Brain pericyte (primary cell): ENCODE measurements around the gene CCR5.

Experiments
- DNase-seq: peaks from one replicate; pipeline ENCODE4 v3.0.0-alpha.2; 2012; ENCODE audit warnings: low read depth, low spot score

Gene CCR5

DNA sequence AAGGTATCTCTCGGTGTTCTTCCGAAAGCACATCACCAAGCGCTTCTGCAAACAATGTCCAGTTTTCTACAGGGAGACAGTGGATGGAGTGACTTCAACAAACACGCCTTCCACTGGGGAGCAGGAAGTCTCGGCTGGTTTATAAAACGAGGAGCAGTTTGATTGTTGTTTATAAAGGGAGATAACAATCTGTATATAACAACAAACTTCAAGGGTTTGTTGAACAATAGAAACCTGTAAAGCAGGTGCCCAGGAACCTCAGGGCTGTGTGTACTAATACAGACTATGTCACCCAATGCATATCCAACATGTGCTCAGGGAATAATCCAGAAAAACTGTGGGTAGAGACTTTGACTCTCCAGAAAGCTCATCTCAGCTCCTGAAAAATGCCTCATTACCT is 12.3 kb upstream of the CCR5 start:
- DNase-seq = no peak

DNA sequence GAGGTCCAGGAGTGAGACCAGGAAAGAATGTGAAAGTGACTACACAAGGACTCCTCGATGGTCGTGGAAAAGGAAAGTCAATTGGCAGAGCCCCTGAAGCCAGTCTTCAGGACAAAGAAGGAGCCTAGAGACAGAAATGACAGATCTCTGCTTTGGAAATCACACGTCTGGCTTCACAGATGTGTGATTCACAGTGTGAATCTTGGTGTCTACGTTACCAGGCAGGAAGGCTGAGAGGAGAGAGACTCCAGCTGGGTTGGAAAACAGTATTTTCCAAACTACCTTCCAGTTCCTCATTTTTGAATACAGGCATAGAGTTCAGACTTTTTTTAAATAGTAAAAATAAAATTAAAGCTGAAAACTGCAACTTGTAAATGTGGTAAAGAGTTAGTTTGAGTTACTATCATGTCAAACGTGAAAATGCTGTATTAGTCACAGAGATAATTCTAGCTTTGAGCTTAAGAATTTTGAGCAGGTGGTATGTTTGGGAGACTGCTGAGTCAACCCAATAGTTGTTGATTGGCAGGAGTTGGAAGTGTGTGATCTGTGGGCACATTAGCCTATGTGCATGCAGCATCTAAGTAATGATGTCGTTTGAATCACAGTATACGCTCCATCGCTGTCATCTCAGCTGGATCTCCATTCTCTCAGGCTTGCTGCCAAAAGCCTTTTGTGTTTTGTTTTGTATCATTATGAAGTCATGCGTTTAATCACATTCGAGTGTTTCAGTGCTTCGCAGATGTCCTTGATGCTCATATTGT is 10.8 kb upstream of the CCR5 start:
- no peak for DNase-seq

DNA sequence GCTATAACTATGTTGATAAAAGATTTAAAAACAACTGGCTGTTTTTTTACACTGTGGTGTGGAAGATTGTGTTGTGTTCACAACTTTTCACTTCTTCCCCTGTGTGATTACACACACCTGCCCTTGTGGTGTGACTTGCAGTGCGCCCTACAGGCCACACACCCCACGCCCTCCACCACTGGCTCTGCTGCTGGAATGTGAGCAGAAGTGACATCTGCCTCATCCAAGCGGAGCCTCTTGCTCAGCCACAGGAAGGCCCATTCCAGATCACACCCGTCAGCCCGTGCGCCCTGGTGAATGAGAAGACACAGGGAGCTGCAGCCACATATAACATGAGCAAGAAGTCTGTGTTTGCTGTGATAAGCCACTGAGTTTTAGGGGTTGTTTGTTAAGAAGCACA is 9.8 kb upstream of the CCR5 start:
- no peak for DNase-seq

DNA sequence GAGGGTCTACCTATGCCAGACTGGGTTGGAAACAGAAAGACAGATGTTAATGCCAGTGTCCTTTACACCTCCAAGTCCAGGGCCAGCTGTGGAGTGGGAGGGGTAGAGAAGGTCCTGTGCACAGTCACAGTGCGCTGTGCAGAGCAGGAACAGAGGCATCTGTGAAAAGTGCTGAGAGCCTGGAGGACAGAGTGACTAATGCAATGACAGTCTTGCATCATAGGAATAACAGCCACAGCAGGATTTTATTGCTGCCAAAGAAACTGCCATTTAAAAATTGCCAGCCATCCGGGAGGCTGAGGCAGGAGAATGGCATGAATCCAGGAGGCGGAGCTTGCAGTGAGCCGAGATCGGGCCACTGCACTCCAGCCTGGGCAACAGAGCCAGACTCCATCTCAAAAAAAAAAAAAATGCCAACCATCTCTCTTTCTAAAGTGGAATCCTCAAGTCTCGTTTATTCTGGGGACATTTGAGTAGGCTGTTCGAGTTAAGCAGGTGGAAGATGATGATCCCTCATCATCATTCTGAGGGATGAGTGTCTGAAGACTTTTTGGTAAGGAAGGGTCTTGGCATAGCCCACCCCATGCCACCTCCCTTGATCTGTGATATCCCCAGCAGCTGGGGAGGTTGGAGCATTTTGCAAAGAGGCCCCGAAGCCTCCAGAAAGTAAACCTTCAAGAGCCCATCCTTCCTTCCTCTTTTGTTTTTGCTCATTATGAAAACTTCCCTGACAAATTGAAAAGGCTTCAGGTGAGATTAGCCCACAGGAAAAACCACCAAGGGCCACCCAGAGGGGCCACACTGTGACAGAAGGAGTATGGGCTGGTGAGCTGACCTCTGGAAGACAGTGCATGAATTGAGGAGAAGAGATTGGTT is 9.1 kb upstream of the CCR5 start:
- DNase-seq = no peak

DNA sequence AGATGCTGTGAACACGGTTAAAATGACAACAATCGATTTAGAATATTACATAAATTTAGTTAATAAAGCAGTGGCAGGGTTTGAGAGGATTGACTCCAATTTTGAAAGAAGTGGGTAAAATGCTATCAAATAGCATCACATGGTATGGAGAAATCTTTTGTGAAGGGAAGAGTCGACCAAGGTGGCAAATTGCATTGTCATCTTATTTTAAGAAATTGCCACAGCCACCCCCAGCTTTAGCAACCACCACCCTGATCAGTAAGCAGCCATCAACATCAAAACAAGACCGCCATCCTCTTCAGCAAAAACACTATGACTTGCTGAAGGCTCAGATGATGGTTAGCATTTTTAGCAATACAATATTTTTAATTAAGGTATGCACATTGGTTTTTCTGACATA is 5.7 kb upstream of the CCR5 start:
- DNase-seq = no peak

DNA sequence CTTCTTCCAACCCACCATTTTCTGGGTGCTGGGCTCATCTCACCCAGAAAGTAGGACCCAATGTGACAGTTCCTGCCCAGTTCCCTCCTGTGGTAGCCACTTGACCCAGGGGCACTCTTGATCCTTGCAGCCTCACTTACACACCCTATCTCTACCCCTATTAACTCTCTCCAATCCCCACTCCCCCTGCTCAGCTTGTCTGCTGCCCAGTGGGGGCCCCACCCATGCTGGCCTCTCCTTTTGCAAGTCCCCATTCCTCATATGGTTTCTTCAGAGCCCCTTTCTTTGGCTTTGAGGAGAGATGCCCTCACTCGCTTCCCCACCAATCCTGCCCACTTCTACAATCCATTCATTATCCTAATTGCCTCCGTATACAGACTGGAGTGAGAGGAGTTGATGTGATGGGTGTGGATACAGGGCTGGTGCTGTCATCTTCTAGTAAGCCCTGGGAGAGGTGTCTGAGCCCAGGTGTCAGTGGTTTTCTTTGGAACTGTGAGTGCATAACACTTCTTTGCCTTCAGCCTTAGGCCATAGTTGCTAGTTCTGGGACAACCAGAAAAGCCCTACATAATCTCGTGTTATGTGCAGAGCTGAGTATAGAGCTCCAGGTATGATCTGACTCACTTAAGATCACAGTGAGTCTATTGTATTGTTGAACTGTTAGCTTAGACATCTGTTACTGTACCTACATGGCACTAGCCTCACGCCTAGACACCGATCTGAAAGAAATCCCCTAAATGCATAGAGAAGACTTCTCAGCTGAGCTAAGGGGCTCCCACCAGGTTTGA is 4.8 kb upstream of the CCR5 start:
- DNase-seq = no peak

DNA sequence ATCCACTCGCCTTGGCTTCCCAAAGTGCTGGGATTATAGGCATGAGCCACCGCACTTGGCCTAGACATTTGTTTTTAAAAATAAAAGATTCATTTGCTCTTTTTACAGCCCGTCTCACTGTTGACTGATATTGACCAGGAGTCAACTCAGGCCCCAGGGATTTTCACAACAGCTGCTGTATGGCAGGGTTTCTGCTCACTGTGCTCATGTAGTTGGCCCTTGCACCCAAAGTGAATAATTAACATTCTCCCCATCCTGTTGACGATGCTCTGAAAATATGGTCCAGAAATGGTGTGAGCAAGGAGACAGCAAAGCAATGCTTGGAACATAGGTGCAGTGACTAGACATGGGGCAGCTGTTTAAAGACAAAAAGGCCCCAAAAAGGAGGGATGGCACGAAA is 2.9 kb upstream of the CCR5 start:
- DNase-seq = no peak

DNA sequence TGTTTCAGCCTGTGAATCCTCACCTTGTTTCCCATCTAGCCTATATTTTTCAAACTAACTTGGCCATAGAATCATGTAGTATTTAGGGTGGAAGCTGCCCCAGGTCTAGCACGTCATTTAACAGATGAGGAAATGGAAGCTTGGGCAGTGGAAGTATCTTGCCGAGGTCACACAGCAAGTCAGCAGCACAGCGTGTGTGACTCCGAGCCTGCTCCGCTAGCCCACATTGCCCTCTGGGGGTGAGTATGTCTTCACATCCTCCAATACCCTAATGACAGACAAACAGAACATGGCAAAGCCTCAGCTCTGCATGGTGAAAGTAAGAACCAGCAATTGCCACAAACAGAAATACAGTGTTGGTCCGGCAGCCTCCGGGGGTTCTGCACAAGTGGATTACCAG is 2.2 kb upstream of the CCR5 start:
- DNase-seq = no peak

DNA sequence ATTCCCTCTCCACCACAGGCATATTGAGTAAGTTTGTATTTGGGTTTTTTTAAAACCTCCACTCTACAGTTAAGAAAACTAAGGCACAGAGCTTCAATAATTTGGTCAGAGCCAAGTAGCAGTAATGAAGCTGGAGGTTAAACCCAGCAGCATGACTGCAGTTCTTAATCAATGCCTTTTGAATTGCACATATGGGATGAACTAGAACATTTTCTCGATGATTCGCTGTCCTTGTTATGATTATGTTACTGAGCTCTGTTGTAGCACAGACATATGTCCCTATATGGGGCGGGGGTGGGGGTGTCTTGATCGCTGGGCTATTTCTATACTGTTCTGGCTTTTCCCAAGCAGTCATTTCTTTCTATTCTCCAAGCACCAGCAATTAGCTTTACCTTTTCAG is 1.6 kb upstream of the CCR5 start:
- DNase-seq = no peak

DNA sequence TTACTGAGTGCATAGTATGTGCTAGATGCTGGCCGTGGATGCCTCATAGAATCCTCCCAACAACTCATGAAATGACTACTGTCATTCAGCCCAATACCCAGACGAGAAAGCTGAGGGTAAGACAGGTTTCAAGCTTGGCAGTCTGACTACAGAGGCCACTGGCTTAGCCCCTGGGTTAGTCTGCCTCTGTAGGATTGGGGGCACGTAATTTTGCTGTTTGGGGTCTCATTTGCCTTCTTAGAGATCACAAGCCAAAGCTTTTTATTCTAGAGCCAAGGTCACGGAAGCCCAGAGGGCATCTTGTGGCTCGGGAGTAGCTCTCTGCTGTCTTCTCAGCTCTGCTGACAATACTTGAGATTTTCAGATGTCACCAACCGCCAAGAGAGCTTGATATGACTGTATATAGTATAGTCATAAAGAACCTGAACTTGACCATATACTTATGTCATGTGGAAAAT is 1.0 kb upstream of the CCR5 start:
- no peak for DNase-seq

DNA sequence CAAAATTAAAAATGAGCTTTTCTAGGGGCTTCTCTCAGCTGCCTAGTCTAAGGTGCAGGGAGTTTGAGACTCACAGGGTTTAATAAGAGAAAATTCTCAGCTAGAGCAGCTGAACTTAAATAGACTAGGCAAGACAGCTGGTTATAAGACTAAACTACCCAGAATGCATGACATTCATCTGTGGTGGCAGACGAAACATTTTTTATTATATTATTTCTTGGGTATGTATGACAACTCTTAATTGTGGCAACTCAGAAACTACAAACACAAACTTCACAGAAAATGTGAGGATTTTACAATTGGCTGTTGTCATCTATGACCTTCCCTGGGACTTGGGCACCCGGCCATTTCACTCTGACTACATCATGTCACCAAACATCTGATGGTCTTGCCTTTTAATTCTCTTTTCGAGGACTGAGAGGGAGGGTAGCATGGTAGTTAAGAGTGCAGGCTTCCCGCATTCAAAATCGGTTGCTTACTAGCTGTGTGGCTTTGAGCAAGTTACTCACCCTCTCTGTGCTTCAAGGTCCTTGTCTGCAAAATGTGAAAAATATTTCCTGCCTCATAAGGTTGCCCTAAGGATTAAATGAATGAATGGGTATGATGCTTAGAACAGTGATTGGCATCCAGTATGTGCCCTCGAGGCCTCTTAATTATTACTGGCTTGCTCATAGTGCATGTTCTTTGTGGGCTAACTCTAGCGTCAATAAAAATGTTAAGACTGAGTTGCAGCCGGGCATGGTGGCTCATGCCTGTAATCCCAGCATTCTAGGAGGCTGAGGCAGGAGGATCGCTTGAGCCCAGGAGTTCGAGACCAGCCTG is 984 bp downstream of the CCR5 start:
- no peak for DNase-seq

DNA sequence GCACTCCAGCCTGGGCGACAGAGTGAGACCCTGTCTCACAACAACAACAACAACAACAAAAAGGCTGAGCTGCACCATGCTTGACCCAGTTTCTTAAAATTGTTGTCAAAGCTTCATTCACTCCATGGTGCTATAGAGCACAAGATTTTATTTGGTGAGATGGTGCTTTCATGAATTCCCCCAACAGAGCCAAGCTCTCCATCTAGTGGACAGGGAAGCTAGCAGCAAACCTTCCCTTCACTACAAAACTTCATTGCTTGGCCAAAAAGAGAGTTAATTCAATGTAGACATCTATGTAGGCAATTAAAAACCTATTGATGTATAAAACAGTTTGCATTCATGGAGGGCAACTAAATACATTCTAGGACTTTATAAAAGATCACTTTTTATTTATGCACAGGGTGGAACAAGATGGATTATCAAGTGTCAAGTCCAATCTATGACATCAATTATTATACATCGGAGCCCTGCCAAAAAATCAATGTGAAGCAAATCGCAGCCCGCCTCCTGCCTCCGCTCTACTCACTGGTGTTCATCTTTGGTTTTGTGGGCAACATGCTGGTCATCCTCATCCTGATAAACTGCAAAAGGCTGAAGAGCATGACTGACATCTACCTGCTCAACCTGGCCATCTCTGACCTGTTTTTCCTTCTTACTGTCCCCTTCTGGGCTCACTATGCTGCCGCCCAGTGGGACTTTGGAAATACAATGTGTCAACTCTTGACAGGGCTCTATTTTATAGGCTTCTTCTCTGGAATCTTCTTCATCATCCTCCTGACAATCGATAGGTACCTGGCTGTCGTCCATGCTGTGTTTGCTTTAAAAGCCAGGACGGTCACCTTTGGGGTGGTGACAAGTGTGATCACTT is 2.0 kb downstream of the CCR5 start:
- DNase-seq = no peak

DNA sequence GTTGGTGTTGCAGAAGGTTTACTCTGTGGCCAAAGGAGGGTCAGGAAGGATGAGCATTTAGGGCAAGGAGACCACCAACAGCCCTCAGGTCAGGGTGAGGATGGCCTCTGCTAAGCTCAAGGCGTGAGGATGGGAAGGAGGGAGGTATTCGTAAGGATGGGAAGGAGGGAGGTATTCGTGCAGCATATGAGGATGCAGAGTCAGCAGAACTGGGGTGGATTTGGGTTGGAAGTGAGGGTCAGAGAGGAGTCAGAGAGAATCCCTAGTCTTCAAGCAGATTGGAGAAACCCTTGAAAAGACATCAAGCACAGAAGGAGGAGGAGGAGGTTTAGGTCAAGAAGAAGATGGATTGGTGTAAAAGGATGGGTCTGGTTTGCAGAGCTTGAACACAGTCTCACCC is 4.0 kb downstream of the CCR5 start:
- DNase-seq = no peak

DNA sequence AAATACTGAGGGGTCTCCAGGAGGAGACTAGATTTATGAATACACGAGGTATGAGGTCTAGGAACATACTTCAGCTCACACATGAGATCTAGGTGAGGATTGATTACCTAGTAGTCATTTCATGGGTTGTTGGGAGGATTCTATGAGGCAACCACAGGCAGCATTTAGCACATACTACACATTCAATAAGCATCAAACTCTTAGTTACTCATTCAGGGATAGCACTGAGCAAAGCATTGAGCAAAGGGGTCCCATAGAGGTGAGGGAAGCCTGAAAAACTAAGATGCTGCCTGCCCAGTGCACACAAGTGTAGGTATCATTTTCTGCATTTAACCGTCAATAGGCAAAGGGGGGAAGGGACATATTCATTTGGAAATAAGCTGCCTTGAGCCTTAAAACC is 4.5 kb downstream of the CCR5 start:
- DNase-seq = no peak

DNA sequence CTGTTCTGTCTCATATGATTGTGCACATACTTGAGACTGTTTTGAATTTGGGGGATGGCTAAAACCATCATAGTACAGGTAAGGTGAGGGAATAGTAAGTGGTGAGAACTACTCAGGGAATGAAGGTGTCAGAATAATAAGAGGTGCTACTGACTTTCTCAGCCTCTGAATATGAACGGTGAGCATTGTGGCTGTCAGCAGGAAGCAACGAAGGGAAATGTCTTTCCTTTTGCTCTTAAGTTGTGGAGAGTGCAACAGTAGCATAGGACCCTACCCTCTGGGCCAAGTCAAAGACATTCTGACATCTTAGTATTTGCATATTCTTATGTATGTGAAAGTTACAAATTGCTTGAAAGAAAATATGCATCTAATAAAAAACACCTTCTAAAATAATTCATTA is 5.1 kb downstream of the CCR5 start:
- no peak for DNase-seq

DNA sequence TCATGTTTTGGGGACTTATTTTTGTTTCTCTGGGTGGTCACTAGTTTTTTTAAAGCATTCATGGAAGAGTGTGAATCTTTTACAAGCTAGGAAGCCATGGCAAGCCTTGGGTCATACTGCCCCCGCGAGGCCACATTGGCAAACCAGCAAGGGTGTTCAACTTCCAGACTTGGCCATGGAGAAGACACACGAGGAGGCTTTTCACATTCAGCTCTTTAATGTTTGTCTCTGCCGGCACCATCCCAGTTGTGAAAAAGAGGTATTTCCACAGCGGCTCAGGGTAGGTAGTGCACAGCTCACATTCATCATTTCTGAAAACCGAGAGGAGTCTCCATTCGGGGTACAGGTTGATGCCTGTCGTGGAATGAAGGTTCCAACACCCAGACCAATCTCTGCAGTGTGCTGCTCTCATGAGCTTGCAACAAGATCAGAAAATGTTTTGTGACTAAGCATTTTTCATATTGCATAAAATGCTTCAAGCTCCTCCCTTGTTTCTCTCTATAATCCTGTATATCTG is 7.7 kb downstream of the CCR5 start:
- DNase-seq = no peak

DNA sequence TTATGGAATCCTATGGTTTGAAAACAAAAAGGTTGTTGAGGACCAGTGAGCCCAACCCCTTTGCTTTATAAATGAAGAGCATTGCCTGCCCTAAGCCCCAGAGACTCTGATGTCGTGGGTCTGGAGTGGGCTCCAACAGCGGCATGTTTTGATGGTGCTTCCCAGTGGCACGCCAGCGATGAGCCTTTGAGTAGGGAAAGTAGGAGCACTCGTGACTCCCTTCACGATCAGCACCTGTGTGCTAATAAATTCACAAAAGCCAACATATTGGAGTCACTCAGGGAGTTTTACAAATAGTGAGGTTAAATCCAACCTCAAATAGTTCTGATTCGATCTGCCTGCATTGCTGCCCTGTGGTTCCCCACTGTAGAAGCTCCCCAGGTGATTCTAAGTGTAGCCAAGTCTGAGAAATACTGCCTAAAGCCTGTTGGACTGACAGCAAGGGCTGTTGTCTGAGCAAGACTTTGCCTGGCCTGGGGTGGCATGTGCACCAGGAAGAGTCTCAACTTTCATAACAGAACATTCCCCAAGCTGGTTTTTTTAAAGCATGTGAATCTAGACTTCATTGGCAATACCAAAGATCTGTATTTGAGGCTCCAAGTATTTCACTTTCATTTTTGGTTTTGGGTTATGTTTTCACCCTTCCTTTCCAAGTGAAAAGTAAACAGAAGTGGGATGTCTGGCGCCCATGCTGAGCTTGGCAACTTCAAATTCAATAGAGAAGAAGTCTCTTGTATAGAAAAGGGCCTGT is 9.9 kb downstream of the CCR5 start:
- no peak for DNase-seq

DNA sequence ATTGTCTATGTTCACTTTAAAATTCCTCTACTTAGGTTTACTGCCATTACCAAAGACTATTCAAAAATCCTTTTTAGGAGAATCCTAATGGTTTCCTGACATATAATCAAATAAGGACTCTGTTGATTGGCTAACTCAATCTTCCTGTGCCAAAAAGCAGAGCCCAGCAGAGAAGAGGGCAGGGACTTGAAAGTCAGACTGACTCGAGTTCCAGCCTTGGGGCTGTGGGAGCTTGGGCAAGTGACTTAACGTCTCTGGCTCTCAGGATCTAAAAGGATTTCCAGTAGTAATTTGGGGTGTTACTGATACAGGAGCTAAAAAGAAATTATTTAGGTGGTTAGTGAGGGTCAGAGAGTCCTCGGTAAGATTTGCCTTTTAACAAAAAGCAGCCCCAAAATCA is 10.9 kb downstream of the CCR5 start:
- no peak for DNase-seq

DNA sequence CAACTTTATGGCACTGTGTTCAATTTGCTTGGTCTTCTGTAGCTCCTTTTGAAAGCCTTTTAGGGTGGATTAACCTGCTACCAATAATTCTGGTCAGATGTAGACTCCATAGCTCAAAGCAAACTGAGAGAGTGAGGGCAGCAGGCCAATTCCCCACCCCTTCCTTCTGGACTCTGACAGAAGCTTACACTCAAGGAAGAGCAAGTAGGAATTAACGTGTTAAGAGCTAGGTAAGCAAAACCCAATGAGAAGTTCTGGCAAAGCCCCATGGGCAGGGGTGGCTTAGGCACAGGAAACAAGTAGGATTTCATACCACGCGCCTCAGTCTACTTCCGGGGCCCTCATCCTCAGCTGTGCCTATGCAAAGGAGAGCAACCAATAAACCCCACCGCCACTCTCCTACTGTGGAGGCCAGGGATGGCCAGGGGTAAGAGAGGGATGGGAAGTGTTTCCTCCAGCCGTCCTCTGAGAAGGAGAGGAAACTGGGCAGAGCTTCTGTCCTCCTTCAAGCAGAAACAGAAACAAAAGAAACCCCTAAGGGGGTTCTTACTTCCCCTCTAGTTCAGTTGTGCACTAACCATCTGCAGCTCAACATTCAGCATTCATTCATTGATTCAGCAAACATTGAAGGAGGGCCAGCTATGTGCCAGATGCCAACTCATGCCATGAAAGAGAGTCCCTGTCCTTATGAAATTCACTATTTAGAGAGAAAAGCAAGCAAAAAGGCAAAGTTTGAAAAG is 12.6 kb downstream of the CCR5 start:
- DNase-seq = no peak
